ENCODE data around the gene LCT. TPM values are rescaled to one million over a fixed set of nuclear protein-coding genes. Genes with fewer than 3 reads are reported as not detected.

The LCT gene
- total and polyA plus RNA-seq, 2 experiments from 2014 or later, result not detected

- Histone ChIP-seq H3F3A (replicated peaks; ENCODE audit: low read depth) (peaks cover 3% of the 10 kb centered on the region; the same call in 1 of the 2 replicates), H4K20me1 (replicated peaks; ENCODE audit: insufficient read depth) (peaks cover 15% of the 10 kb centered on the region), H3K36me3 (ENCODE audit: insufficient read depth) (no peaks in the 10 kb centered on the region), H3K27me3 (ENCODE audit: insufficient read depth) (no peaks in the 10 kb centered on the region), H3K27ac (ENCODE audit: low read depth) (peak within 1 kb of the TSS; percentile 97), H2AFZ (peak within 1 kb of the TSS; percentile 8; the same call in 1 of the 2 replicates), H3K4me2 (peak within 1 kb of the TSS; percentile 88), H3K4me1 (ENCODE audit: insufficient read depth) (peaks cover 12% of the 10 kb centered on the region), H3K4me3 (peak within 1 kb of the TSS; percentile 71), H3K79me2 (replicated peaks; ENCODE audit: insufficient read depth) (peaks cover 43% of the 10 kb centered on the region), H3K9me2 (ENCODE audit: insufficient read depth) (no peaks in the 10 kb centered on the region; the same call in 1 of the 2 replicates)
- ATAC-seq, result peak; percentile 91
- Mint-ChIP-seq H3K9me3 (no peaks in the 10 kb centered on the region; the same call in 2 of the 3 replicates), H3K4me3 (peak within 1 kb of the TSS; percentile 92), H3K36me3 (ENCODE audit: low read depth) (peaks cover 8% of the 10 kb centered on the region), H3K27ac (peak within 1 kb of the TSS; percentile 99), H3K4me1 (peaks cover 14% of the 10 kb centered on the region), H3K27me3 (ENCODE audit: insufficient read depth, low read depth, poor library complexity) (peaks cover 2% of the 10 kb centered on the region)
- TF ChIP-seq ZNF462 (CRISPR knock-in tag; IDR thresholded peaks at IDR 0.05), result no peak
- TF ChIP-seq ZNF331 (CRISPR knock-in tag; IDR thresholded peaks at IDR 0.05; ENCODE audit: low read depth), result no peak
- no peak for TF ChIP-seq EZH2phosphoT487 (IDR thresholded peaks at IDR 0.05; ENCODE audit: unreplicated experiment)
- peak; percentile 83 to 92 for TF ChIP-seq CTCF (conservative IDR thresholded peaks at IDR 0.05; ENCODE audit: low read depth in 2 of 2)
- peak; percentile 80 for TF ChIP-seq POLR2AphosphoS5 (IDR thresholded peaks at IDR 0.05; ENCODE audit: low read depth)
- TF ChIP-seq EZH2 (IDR thresholded peaks at IDR 0.05; ENCODE audit: low read depth, unreplicated experiment), result no peak
- no peak for TF ChIP-seq REST (IDR thresholded peaks at IDR 0.05; ENCODE audit: unreplicated experiment)
- no peak for TF ChIP-seq ZNF114 (CRISPR knock-in tag; IDR thresholded peaks at IDR 0.05)
- no peak for TF ChIP-seq STAT1 (IDR thresholded peaks at IDR 0.05; ENCODE audit: unreplicated experiment)
- TF ChIP-seq ETS1 (IDR thresholded peaks at IDR 0.05), result peak; percentile 94
- TF ChIP-seq NANOG (IDR thresholded peaks at IDR 0.05; ENCODE audit: borderline replicate concordance), result no peak
- TF ChIP-seq CREB1 (CRISPR knock-in tag; IDR thresholded peaks at IDR 0.05; ENCODE audit: low read depth), result peak; percentile 87
- TF ChIP-seq JUNB (IDR thresholded peaks at IDR 0.05; ENCODE audit: unreplicated experiment), result no peak
- DNase-seq (ENCODE audit: low spot score), result peak; percentile 98
Observed at GRCh38 chr2:135741395-135742324, 95.3 kb downstream of the LCT start, which contains the start of gene UBXN4. Gene UBXN4 (plus strand): TSS chr2:135741855. CDS start chr2:135741930, 75 bp downstream.

Measured in GM23338 (cell line).